Measurements from ENCODE around the gene TUBA3E. TPM values are rescaled to one million over a fixed set of nuclear protein-coding genes. Genes with fewer than 3 reads are reported as not detected.
"Not testable (repeated sequence)": the region's sequence is repeated elsewhere in the genome, so short reads cannot be mapped to it uniquely, and the experiment has no call there.

TUBA3E gene
- total RNA-seq, 4 donors from 2014 or later, result not detected

DNA sequence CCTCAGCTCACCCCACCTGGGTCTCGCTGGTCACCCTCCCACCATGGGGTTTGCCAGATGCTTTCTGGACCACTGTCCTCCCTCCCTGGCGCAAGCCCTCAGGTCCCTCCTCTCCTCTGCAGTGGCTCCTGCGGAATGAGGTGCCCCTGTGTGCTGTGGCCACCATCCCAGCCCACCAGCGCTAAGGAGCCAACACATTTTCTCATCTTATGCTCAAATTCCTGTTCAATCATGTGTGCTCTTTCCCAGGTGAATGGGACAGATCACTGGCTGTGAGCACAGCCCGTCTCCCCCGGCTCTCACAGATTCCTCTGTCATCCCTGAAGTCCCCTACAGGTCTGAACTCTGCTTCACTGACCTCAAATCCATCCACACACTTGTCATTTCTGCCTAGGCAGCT, 38.1 kb downstream of the TUBA3E start:
- TF ChIP-seq, protein P1, sequence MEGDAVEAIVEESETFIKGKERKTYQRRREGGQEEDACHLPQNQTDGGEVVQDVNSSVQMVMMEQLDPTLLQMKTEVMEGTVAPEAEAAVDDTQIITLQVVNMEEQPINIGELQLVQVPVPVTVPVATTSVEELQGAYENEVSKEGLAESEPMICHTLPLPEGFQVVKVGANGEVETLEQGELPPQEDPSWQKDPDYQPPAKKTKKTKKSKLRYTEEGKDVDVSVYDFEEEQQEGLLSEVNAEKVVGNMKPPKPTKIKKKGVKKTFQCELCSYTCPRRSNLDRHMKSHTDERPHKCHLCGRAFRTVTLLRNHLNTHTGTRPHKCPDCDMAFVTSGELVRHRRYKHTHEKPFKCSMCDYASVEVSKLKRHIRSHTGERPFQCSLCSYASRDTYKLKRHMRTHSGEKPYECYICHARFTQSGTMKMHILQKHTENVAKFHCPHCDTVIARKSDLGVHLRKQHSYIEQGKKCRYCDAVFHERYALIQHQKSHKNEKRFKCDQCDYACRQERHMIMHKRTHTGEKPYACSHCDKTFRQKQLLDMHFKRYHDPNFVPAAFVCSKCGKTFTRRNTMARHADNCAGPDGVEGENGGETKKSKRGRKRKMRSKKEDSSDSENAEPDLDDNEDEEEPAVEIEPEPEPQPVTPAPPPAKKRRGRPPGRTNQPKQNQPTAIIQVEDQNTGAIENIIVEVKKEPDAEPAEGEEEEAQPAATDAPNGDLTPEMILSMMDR (IDR thresholded peaks at IDR 0.05), result no peak
- DNase-seq (ENCODE audit: low spot score), result no peak
- ATAC-seq (ENCODE audit: low FRiP score), result no peak

DNA sequence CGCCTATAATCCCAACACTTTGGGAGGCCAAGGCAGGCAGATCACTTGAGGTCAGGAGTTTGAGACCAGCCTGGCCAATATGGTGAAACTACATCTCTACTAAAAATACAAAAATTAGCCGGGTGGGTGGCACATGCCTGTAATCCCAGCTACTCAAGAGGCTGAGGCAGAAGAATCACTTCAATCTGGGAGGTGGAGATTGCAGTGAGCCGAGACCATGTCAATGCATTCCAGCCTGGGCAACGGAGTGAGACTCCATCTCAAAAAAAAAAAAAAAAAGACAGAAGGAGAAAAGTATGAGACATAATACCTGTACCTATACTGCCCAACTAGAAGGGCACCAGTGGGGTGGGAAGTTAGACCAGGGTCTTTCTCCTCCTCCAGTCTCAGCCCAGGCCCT, 38.9 kb downstream of the TUBA3E start:
- DNase-seq (ENCODE audit: low spot score); ATAC-seq (ENCODE audit: low FRiP score): not testable (repeated sequence)

DNA sequence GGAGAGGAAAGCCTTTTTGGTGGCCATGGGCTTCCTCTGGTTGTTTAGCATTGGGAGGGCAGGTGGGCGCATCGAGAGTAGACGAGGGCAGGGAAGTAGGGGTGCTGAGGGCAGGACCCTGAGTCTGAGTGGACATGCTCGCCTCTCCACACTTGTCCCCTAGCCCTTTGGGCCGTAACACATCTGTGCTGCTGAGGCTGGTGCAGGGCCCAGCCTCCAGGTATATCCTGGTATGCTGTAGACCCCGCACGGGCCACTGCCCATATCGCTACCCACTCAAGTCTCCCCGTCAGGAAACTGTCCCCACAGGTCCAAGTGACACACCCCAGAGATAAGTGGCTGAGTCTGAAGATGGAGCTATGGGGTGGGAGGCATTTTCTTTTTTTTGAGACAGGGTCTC, 39.6 kb downstream of the TUBA3E start:
- DNase-seq (ENCODE audit: low spot score) (no peak), ATAC-seq (ENCODE audit: low FRiP score) (no peak)
- TF ChIP-seq, protein P1 (IDR thresholded peaks at IDR 0.05), result no peak

DNA sequence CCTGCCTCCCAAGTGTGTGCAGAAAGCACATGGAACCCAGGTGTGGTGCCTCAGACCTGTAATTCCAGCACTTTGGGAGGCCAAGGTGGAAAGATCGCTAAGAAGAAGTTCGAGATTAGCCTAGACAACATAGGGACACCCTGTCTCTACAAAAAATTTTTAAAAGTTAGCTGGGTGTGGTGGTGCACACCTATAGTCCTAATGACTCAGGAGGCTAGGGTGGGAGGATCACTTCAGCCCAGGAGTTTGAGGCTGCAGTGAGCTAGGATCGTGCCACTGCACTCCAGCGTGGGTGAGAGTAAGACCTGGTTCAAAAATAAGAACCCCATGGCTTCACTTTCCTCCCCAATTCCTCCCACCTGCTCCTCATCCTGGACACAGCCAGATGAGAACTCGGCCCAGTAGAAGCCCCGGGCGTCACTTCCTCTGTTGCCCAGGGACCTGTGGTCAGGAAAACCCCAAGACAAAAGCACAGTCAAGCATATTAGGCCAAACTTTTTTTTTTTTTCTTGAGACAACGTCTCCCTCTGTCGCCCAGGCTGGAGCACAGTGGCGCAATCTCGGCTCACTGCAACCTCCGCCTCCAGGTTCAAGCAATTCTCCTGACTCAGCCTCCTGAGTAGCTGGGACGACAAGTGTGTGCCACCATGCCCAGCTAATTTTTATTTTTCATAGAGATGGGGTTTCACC, 40.3 kb downstream of the TUBA3E start:
- ATAC-seq (ENCODE audit: low FRiP score), result not testable (repeated sequence)

DNA sequence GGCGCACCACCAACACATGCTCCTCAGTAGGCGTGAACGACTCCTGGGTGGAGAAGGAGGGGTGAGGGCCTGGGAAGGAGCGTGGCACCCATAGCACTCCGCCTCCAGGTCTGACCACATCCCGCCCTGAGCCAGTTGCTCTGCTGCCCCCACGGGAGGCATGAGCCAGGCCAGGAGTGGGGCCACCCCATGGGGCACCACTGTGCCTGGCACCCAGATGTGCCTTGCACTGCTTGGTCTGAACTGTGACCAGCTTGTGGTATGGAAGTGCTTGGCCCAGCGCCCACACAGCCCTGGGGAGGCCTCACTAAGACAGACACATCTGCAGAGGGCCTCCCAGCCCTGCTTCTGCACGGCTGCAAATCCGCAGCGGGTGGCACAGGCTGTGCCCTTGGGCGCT, 40.9 kb downstream of the TUBA3E start:
- not testable (repeated sequence) for ATAC-seq (ENCODE audit: low FRiP score)

More for the DNA sequence above, 40.3 kb downstream of the TUBA3E start:
- DNase-seq (ENCODE audit: low spot score), result not testable (repeated sequence)

DNA sequence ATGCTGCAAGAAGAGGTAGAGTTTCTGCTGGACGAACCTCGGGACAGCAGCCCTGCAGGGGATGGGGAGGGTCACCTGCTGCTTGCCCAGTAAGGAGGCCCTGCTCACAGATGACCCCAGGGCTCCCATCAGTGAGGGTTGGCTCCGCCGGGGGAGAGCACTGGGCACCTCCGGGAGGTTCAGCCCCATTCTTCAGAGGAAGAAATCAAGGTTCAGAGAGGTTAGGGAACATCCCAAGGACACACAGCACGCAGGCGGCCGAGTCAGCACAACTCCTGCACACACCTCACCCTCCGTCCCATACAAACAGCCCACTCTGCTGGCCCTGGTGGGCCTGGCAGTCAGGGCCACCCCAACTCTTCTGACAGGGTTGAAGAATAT, 41.6 kb downstream of the TUBA3E start:
- DNase-seq (ENCODE audit: low spot score), result no peak
- no peak for ATAC-seq (ENCODE audit: low FRiP score)
- TF ChIP-seq, protein P1 (IDR thresholded peaks at IDR 0.05), result no peak

More for the DNA sequence above, 40.9 kb downstream of the TUBA3E start:
- DNase-seq (ENCODE audit: low spot score), result not testable (repeated sequence)

DNA sequence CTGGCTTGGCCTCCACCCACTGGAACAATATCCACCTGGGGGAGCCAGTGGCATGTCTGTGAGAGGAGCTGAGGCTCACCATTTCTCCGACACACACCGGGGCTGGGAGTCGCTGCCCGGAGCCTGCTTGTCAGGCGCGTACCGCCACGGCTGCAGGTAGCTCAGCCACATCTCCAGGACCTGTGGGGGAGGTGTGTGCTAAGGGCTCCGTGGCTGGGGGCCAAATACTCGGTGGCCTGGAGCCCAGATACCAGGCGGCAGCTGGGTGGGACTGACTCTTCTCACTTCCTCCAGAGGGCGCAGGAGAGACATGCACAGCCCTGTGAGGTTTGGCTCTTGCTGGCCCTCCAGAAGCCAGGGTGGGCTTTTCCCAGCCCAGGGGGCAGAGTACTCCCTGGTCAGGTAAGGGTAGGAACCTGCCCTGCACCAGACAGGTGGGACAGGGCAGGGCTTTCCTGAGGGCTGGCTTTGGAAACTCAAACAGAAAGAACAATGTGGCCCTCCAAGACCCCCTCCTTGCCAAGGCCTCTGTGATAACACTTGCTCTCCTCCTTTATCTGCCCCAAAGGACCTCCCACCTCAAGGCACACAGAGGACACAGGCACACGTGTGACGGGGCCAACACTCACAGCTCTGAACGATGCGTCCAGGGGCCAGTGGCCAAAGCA, 42.1 kb downstream of the TUBA3E start:
- not testable (repeated sequence) for ATAC-seq (ENCODE audit: low FRiP score); DNase-seq (ENCODE audit: low spot score)

DNA sequence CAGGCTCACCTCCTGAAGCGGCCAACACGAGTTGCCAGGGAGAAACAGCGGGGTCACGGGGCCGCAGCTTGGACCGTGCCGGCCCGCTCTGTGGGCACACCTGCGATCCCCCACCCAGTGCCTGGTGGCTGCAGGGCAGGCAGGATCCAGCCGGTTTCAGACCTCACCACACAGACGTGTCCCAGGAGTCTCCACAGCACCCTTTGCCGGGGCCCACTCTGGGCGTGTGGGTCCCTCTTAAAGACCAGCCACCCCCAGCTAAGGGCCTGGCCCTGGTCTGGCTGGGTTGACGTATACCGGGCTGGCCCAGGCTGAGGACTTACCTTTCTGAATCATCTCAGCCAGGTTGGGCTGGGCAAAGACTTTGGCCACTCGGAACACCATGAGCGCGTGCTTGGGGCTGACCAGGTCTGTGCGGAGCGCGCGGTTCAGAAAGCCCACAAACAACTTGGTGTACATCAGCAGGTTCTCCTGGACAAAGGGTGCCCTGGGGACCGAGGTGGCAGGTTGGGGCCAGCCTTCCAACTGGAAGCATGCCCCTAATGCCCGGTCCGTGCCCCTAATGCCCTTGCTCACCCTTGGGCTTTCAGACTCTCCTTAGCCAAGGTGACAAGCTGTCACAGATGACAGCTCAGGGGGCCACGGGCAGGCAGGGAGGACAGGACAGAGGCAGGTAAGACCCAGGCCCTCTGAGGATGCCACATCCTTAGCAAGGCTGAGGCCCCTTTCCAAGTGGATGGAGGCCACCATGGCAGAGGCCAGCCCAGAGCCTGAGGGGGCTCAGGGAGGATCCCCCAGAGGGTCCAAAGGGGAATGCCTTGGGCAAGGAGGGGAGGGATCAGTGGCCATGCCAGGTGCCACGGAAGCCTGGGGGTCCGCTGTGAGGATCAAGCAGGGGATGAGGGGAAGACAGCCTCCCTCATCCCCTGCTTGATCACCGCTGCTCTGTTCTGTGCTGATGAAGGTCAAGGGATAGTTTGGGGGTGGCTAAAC, 43.2 kb downstream of the TUBA3E start:
- TF ChIP-seq, protein P1 (IDR thresholded peaks at IDR 0.05), result no peak
- DNase-seq (ENCODE audit: low spot score) (no peak), ATAC-seq (ENCODE audit: low FRiP score) (no peak)

DNA sequence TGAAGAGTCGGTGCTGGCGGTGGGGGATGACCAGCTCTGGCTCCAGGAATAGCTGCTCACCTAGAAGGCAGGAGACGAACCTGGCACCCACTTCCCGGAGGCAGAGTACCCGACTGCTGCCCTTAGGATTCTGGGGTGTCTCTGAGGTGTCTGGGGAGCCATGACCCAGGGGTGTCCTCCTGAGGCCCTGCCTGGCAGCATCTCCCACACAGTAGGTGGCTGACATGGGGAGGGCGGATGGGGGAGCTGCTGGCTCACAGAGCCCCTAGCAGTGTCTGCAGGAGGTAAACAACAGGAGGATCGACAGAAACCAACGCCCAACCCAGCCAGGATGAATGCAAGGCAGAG, 43.8 kb downstream of the TUBA3E start:
- not testable (repeated sequence) for ATAC-seq (ENCODE audit: low FRiP score); DNase-seq (ENCODE audit: low spot score)

DNA sequence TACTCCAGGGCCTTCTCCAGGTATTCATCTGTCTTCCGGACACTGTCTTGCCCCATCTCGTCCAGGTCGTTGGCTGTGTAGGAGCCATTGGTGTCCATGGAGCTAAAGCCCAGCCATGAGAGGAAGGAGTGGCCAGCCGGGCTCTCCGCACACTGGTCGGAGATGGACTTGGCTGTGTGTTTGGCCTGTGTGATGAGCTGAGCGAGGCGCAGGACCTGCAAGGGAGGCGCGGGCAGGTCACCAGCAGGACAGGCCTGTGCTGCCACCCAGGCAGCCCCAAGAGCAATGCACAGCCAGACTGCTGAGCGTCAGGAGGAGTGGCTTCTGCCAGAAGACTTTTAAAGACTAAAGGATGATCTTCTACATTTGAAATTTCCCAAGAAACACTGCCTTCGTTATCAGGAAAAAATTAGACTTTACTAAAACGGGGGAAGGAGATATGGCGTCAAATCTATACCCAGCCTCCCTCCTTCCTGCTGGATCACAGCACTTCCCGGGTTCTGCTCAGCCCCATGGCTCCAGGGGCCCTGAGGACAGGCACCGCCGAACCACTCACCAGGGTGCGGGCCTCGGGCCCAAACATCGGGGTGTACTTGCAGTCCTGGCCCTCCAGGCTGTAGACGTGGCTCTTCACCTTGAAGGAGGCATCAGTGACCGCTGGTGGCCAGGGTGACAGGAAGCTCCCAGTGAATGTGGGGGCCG, 44.4 kb downstream of the TUBA3E start:
- not testable (repeated sequence) for ATAC-seq (ENCODE audit: low FRiP score); DNase-seq (ENCODE audit: low spot score)

Data from omental fat pad (tissue), 4 donors.